Activated CD4-positive, CD25-positive, alpha-beta regulatory T cell (primary cell): ENCODE results near the gene GID4.

Experiments
- DNase-seq, 4 experiments: peaks; one replicate each; lab custom pipeline; 2025; lab: John Stamatoyannopoulos, UW

The GID4 gene

GRCh38 chr17:18017958-18018357, 21.2 kb upstream of the GID4 start:
- DNase-seq = no peak

GRCh38 chr17:18018411-18018921, 20.7 kb upstream of the GID4 start:
- DNase-seq = no peak

DNA sequence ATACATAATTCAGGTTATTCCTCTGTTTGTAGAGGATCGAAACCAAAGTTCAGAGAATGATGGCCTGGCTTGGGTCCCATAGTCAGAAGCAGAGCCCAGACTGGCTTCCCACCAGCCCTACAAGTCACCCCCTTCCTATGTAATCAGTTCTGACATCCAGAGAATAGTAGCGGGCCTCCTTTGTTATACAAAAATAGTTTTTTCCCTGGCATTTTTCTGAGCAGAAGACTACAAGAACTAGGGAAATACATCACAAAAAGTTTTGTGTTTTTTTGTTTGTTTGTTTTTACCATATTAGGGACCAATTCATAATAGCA, 19.4 kb upstream of the GID4 start:
- no peak for DNase-seq

DNA sequence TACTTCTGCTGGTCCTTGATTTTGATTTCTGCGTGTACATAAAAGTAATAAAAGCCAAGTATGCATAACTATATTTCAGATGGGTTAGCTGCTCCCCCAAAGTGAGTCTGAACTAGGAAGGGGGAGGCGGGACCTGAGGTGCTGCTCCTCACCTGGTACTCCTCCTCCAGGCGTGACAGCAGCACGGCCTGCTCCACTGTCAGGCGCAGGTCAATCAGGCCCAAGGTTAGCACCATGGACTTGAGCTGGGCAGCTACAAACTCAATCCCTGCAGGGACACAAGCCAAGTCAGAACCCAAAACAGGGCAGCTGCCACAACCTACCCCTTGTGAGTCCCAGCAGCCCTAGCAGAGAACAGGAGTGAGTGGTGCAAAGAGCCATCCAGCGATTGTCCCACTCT, 18.2 kb upstream of the GID4 start:
- no peak for DNase-seq

- DNase-seq = no peak
Measured at GRCh38 chr17:18021372-18021771, 17.8 kb upstream of the GID4 start.

DNA sequence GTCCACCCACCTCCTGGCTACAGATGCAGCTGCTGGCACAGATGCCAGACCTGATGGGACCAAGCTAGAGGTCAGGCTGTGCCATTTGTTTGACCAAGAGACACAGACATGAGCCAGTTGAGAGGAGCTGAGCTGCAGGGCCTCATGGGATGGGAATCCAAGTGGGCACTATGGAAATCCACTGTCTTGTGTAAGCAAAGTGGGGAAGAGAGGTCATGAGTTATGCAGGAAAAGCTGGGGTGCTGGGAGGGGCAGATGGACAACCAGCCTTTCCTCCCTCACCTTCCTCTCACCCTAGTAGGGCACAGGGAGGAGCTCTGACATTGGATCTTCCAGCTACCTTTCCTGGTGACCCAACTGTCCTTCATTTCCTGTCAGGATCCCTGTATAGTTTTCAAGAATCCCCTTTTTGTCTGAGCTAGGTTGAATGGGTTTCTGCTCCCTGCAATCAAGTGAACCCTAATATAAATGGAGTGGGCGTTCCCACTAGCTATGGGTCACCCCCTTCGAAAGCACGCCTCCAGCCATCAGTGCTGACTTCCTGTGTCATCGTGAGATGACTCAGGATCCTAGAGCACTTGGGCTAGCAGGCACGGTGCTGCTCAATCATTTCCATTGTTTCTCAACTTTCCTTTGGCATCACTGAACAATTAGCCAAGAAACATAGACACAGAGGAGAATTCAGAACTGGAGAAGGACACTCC, 13.8 kb upstream of the GID4 start:
- no peak for DNase-seq

- no peak for DNase-seq
Measured at GRCh38 chr17:18025945-18026776, 13.0 kb upstream of the GID4 start.

GRCh38 chr17:18027280-18027679, 11.9 kb upstream of the GID4 start:
- DNase-seq = no peak

- DNase-seq = no peak
Measured at GRCh38 chr17:18028114-18028951, 10.9 kb upstream of the GID4 start.

DNA sequence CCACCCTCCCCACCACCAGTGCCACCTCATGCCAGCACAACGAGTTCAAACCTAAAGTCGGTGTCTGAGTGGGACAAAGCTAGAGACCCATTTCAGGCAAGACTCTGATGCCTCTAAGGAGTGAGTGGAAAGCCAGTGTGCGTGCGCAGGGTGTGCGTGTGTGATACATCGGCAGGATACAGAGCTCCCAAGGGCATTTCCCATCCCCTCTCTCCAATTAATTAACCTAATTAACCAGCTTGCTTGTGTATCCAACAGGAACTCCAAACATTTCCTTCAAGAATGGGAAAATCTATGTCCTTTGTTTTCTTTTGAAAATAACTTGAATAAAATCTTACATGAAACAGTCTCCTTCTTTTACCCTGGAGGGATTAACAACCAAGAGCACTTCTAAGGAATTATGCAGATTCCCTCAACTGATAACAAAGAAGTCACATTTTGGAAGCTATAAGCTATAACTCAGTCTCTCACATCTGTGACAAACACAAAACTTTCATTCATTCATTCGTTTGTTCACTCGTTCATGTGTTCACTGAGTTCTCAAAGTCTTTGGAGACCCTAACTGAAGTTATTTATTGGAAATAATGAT, 10.2 kb upstream of the GID4 start:
- no peak for DNase-seq

DNA sequence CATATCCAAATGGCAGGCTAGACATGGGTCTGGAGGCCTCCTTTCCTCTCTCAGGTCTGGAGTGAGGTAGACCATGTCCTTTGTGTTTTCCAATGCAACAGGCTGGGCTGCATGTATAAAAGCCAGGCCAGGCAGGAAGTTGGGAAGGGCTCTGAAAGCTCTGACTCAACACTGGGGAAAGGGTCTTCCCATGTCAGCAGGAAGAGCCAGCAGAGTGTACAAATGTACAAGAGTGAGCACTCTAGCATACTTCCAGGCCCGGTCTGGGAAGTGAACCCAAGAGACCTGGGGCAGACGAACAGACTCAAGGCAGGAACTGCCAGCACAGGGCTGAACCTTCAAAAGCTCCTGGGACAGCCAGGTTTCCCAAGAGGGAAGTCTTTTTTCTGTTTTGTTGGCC, 7.3 kb upstream of the GID4 start:
- DNase-seq = no peak

DNA sequence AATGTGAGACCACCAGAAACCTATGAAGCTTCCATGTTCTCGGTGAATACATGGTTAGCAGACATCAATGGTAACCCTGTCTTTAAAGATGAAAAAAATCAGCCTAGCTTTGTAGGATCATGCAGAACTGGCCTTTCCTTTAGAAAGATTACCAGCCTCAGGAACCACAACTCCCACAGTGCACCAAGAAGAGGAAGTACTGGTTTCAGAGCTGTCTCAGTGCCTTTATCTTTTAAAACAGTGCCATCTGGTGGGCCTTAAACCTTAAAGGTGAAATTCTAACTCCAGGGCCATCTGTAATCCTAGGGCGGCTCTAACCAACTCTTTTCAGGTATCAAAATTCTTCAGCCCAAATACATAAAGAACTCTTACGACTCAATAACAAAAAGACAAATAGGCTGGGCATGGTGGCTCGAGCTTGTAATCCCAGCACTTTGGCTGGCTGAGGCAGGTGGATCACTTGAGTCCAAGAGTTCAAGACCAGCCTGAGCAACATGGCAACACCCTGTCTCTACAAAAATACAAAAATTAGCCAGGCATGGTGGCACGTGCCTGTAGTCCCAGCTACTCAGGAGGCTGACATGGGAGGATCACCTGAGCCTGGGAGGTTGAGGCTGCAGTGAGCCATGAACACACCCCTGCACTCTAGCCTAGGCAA, 5.6 kb upstream of the GID4 start:
- DNase-seq = peak in 2 of 4 experiments; percentile 12 to 21

DNA sequence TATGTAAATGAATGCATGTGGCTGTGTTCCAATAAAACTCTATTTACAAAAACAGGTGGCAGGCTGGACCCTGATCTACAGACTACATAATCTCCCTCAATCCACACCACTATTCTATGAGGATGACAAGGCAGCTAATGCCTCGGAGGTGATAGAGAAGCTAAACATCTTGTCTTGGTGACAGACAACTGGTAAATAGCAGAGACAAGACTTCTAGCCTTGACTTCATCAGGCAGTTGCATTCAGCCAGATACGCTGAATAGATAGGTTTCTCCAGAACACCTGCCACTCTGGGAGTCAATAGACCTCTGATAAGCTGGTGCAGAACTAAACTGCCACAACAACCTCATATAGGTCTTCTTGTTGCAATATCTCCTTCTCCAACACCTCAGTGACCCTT, 3.5 kb upstream of the GID4 start:
- DNase-seq = no peak

GRCh38 chr17:18037486-18037885, 1.7 kb upstream of the GID4 start:
- no peak for DNase-seq

GRCh38 chr17:18038149-18038850, 908 bp upstream of the GID4 start:
- no peak for DNase-seq

DNA sequence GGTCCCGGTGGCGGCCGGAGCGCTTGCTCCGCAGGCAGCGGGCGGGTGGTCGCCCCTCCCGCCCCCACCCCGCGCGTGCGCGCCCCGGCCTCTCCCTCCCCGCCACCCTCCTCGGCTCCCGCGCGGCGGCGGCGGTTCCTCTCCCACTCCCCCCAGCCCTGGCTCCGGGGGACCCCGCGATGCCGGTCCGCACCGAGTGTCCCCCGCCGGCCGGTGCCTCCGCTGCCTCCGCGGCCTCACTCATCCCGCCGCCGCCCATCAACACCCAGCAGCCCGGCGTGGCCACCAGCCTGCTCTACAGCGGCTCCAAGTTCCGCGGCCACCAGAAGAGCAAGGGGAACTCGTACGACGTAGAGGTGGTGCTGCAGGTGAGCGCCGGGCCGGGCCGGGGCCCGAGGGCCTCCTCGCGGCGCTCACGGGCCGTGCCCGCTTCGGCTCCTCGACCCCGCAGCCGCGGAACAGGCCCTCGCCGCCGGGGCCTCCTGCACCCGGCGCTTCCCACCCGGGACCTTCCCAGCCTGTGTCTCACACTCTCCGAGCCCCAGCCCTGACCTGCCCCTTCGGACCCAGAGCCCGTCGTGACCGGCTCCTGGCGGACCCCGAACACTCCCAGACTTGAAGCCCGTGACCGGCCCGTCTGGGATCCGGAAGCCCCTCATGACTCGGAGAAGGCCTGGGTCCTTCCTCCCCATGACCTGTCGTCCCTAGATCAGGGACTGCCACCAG, 490 bp downstream of the GID4 start:
- DNase-seq = no peak

- DNase-seq = no peak
Measured at GRCh38 chr17:18040261-18040858, 1.2 kb downstream of the GID4 start.

GRCh38 chr17:18041776-18042175, 2.6 kb downstream of the GID4 start:
- DNase-seq = no peak

- no peak for DNase-seq
Measured at GRCh38 chr17:18042983-18043382, 3.8 kb downstream of the GID4 start.

GRCh38 chr17:18043491-18043890, 4.3 kb downstream of the GID4 start:
- no peak for DNase-seq
